ENCODE data around the gene AUTS2.

The AUTS2 gene

GRCh38 chr7:70596598-70596913, 998.3 kb downstream of the AUTS2 start:
- DNase-seq: no peak

- DNase-seq: no peak
Observed at GRCh38 chr7:70597066-70597465, 998.8 kb downstream of the AUTS2 start.

DNA sequence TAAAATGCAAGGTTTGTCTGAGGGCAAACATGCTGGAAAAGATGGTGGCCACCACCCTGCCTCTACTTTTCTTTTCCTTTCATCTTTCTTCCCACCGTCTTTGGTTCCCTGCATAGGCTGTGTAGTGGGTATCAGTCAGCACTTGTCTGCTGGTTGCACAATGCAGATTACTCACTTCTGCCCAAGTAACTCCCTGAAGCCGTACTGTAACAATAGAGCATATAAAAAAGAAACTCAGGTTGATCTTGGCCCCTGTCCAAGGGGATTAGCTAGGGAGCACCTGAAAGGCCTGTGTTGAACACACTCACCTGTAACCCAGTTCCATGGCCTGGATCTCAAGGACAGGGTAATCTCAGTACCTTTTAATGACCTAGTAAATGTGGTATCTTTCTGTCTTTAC, 1000.7 kb downstream of the AUTS2 start:
- no peak for DNase-seq

DNA sequence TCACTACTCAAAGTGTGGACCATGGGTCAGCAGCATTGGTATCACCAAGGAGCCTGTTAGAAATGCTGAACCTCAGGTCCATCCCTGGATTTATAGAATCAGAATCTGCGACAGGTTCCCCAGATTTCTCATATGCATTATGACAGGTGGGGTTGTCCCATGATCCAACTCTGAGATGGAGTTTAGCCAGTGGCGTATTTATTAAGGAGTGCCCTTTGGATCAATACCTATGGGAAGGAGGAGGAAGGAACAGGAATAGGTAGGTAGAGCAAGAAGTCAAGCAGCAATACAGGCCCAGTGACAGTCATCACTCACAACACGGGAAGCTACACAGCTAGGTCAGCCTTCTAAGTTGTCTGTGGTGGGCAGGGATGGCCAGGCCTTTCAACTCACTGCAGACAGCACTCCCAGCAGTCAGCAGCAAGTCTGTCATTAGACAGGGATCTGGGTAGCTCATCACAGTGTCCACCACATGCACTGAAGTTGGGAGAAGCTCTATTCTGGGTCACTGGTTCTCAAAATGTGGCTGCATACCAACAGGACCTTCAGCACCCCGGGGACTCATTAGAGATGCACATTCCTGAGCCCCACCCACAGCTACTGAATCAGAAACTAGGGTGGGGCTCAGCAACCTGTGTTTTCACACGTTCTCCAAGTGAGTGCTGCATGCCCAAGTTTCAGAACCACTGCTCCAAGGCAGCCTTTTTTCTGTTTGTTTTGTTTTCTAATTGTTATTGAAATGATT, 1001.3 kb downstream of the AUTS2 start:
- DNase-seq: no peak

- no peak for DNase-seq
Observed at GRCh38 chr7:70600993-70601392, 1002.7 kb downstream of the AUTS2 start.

DNA sequence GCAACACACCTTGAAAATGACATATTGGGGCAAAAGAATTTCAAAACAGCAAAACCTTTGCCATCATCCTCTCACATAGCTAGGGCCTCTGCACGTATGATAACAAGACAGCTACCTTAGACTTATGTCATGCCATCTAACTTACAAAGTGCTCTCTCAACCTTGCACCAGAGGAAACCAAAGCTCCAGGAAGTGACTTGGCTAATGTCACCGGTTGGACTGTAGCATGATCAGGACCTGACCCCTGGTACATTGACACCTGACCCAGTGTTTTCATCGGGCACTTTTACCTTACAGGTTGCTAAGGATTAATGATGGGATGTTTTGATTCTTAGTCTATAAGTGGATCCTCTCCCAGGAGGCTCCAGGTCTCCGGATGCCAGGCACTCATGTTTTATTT, 1003.8 kb downstream of the AUTS2 start:
- no peak for DNase-seq

DNA sequence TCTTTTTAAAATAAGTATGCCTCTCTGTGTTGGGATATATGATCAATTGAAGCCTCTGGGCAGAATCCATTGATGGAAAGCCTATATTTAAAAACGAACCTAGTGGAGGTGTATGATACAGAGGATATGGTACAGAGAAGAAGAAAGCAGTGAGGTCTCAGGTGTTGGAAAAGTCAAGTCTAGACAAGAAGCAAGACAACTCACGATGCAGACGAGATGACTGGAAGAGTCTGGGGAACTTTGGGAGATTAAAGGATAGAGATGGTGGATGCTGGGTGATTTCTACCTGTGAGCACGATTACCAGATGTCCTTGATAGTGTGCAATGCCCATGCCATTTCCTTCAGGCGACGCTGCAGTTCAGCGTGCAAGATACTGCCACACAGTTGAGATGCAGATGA, 1009.0 kb downstream of the AUTS2 start:
- no peak for DNase-seq

DNA sequence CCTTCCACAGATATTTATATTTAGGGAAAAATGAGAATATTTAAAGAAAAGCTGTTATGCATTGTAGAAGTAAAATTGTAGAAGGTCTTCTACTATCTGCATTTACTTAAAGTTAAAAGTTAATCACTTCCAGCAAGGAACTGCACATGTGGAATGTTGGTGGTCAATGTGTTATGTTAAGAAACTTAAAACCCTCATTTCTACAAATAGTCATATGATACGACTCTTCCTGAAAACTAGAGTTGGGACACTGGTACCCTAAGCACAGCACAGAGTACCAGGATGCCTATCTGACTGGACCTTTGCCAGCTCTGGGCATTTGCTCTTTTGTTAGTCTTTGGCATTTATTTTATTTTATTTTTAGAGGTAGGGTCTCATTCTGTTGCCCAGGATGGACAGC, 1009.5 kb downstream of the AUTS2 start:
- DNase-seq: no peak

DNA sequence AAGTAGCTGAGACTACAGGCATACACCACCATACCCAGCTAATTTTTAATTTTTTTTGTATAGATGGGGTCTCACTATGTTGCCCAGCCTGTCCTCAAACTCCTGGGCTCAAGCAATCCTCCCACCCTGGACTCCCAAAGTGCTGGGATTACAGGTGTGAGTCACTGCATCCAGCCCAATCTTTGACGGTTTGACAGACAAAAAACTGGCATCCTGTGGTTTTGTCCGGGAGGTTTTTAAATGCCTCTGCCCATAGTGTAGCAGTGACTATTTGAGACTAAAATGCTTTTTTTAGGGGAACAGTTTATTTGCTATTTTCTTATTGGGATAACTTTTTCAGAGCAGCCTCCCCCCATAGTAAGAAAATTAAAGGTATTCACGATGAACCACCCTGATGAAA, 1010.0 kb downstream of the AUTS2 start:
- no peak for DNase-seq

DNA sequence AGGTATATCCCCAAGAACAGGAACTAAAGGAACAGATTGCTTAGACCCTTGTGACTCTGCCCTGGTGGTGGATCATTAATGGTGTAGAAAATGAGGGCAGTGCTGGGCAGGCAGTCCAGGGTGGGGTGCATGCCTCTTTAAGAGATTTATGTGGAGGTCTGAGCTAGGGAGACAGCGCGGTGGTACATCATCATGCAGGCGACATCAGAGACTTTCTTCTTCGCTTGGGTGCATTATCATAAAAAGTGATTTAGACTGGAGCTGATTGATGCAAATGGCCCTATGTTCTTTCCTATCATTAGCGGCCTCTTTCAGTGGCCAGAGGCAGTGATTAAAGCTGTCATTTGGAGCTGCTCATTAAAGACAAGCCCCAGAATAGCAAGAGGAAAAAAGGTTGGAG, 1014.5 kb downstream of the AUTS2 start:
- DNase-seq: no peak

DNA sequence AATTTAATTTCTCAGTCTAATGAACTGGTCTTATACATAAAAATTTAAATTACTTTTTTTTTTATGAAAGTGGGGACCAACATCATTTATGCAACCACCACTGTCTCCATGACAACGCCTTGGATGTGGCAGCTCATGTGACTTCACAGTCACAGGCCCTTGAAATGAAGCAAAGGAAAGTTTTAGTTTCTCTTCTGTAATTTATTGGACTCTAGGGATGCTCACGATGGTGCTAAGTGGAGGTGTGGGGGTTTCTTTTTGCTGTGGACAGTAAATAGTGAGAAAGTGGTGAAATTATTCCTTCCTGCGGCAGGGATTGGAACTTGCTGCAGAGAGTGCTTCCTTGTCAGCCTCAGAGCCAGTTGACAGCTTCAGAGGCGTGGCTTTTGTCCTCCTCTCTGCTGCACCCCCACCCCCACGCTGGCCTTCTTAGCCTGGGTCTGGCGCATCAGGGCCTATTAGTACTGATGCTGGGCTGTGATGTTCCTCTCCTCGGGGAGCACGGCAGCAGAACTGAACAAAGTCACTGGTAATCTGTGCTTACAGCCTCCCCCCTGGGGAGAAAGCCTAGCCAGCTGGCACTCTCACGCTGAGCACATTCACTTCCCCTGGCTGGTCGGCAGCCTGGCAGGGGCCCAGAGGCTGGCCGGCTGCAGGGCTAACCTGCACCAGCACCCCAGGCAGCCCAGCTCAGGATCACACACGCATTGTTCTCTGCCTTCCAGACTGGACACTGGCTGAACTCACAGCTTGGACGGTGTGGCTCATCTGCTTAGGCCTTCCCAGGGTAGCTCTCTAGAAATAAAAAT, 1016.2 kb downstream of the AUTS2 start:
- no peak for DNase-seq

DNA sequence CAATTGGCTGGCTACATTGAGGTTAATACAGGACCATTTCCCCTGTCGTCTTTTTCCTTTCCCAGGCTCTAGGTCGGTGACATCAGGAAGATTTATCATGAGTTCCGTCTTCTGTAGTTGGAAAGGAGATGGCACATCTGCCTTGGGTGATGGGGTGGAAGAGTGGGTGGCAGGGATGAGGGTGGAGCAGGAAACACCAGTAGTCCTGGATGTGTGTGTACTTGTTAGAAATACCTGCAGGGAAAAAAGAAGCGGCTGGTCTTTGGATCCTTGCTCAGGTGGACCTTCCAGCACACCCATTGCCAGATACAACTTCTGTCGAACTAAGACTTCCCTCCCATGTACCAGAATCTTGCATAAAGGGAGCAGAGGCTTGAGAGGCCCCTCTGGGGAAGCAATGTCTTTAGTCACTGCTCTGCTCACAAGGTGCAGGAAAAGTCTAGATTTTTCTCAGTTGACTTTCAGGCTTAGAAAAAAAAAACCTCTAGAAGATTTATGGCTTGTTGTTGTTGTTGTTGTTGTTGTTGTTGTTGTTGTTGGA, 1016.9 kb downstream of the AUTS2 start:
- no peak for DNase-seq

DNA sequence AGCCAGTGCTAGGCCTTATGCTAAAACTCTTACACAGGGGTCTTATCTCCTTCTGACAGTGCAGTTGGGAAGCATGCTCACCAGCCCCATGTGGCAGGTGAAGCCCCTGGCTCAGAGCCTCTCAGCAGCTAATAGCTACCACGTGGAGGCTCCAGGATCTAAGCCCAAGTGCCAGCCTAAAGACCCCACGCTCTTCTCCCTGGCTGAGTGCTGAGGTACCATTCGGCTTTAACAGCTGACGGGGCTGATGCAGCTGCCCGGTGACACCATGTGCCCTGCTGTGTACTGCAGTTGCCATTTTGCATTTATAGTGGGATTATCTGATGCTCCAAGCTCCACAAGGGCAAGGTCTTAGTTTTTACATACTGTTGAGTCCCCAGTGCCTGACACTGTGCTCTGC, 1017.9 kb downstream of the AUTS2 start:
- DNase-seq: no peak

- DNase-seq: no peak
Observed at GRCh38 chr7:70616821-70617220, 1018.5 kb downstream of the AUTS2 start.

GRCh38 chr7:70618020-70618551, 1019.8 kb downstream of the AUTS2 start:
- DNase-seq: no peak

- DNase-seq: no peak
Observed at GRCh38 chr7:70619130-70619529, 1020.9 kb downstream of the AUTS2 start.

- DNase-seq: no peak
Observed at GRCh38 chr7:70619659-70620058, 1021.4 kb downstream of the AUTS2 start.

GRCh38 chr7:70620333-70621055, 1022.2 kb downstream of the AUTS2 start:
- no peak for DNase-seq

- no peak for DNase-seq
Observed at GRCh38 chr7:70621954-70622600, 1023.8 kb downstream of the AUTS2 start.

DNA sequence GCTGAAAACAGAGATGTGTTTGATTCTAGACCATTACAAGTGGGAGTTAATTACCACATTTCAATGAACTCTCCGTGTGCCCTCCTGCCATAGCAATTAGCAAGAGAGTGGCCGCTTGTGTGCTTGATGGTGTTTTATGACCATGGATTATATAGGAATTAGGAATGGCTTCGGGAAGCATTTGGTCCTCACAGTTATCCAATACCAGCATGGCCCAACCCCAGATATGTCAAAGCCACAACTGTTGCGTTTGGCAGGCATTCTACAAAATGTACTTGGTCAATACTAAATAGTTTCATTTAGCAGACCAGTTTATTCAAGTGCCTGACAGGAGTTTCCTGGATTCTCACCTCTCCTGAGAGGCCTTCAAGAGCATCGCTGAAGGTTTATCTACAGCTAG, 1024.7 kb downstream of the AUTS2 start:
- no peak for DNase-seq

- no peak for DNase-seq
Observed at GRCh38 chr7:70624500-70625103, 1026.3 kb downstream of the AUTS2 start.

DNA sequence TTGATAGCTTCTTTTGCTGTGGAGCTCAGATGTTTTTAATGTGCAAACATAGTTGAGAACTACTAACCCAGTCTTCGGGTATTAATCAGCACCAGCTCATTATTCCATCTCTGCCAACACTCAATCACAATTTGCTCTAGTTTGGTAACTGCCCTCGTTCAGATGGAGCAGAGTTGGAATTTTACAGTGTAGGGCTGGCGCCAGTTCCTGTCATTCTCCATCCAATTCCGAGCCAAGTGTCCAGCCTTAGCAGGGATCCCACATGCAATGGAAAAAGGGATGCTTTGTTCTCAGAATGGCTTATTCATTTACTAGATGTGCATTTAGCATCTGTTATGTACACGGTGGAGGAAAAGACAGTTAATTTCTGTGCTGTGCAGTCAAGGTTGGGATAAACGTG, 1029.2 kb downstream of the AUTS2 start:
- DNase-seq: no peak

DNA sequence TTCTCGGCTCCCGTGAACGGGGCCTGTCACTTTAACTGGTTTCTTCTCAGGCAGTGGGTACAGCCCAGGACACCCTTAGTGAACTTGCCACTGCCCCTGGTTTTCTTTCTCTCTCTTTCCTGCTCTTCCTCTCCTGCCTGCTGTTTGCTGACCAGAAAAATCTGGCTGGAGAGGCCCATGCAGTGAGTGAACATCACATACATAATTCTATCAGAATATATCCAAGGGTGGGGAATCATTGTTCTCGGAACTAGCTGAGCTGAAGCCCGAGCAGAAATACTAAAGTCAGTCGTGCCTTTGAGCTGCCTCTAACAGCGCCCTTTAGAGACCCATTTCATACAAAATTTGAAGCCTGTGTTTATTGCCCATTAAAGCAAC, 1032.2 kb downstream of the AUTS2 start:
- no peak for DNase-seq
